Psoas muscle (tissue), 8 donors: ENCODE data around the gene WDR35. TPM values are rescaled to one million over a fixed set of nuclear protein-coding genes. Genes with fewer than 3 reads are reported as not detected.

ENCODE experiments used
- ATAC-seq, 4 donors: fragments of 200-7000 bp; cut with Tn5 transposase; one replicate each; pipeline ENCODE4 v1.9.1; 2020; ENCODE audit warnings: moderate library complexity in 3 of 4, mild to moderate bottlenecking in 2 of 4
- DNase-seq, 2 donors: peaks; one replicate each; pipeline ENCODE4 v3.0.0-alpha.2; 2020
- H3K27ac ChIP-seq: fragments of 200-600 bp; one replicate; pipeline ENCODE4 v1.8.0; 2022
- H3K27me3 ChIP-seq, 3 donors: fragments of 200-600 bp in 1 of 3; one replicate each; pipeline versions ENCODE4 v1.6.1 to v1.8.0; 2013 to 2022; ENCODE audit warnings: low read length in 2 of 3, mild to moderate bottlenecking in 2 of 3, moderate library complexity in 1 of 3; ENCODE audit not compliant: insufficient read depth in 3 of 3
- H3K36me3 ChIP-seq, 2 donors: fragments of 200-600 bp in 1 of 2; one replicate each; pipeline versions ENCODE4 v1.6.1 to v1.8.0; 2013 to 2022; ENCODE audit warnings: low read depth in 1 of 2, mild to moderate bottlenecking in 1 of 2, moderate library complexity in 1 of 2; ENCODE audit not compliant: insufficient read depth in 1 of 2
- H3K4me1 ChIP-seq: fragments of 200-600 bp; one replicate; pipeline ENCODE4 v1.8.0; 2022
- H3K4me3 ChIP-seq: fragments of 200-600 bp; one replicate; pipeline ENCODE4 v1.8.0; 2022; ENCODE audit warnings: mild to moderate bottlenecking
- H3K9me3 ChIP-seq: fragments of 200-600 bp; one replicate; pipeline ENCODE4 v1.8.0; 2022
- CTCF ChIP-seq: fragments of 200-600 bp; IDR thresholded peaks from one replicate; pipeline ENCODE4 v1.8.0; 2022; ENCODE audit warnings: antibody characterized with exemption
- WGBS, 3 donors: extraction: QIAGEN DNeasy Blood & Tissue Kit; methylation state at CpG; one replicate each; pipeline versions ENCODE4 v1.1.6 to v1.1.7; 2013; 5-methylcytosine and 5-hydroxymethylcytosine counted together
- intact Hi-C, 2 donors: fragments of 100-400 bp; cut with DNase I; formaldehyde crosslinking; loops; one replicate each; pipeline versions ENCODE4 v1.11.0 to v1.14.2; 2022
- polyA plus RNA-seq, 3 donors: library from polyadenylated mRNA; stranded (reverse); fragments of 200-250 nt; gene quantifications; one replicate each; pipeline ENCODE4 v1.2.3, GENCODE V29; 2013
- total RNA-seq, 4 donors: library from RNA; stranded (reverse); fragmentation: NEBNext Ultra II Directional in 2 of 4; extraction: Animal tissue kit (Norgen Biotek cat#: 25700) in 2 of 4; gene quantifications; one replicate each; pipeline versions ENCODE4 v1.2.1 to v1.2.4, GENCODE V29; 2021 to 2023
- donor health status: healthy with polysubstance abuse.
- donor health status: DM: no; HTN: no; CAD: no; lungs with moderate emphysema.
- donor health status: Bipolar disorder and iron deficiency.
- donor health status: healthy.
- donor health status: DM: yes; HTN: yes; CAD: no.
- donor health status: DM: no; HTN: no; CAD: no.
- donor health status: DM: no; HTN: no; CAD: no.
- donor health status: DM: yes; HTN: yes; CAD: no.

The WDR35 gene
- total and polyA plus RNA-seq, 7 donors: 1.7 to 6.1 (median 3.4) TPM

GRCh38 chr2:20034218-20034617 is 44.3 kb upstream of the WDR35 start:
- intact Hi-C loops: no loop called here
- no peak for TF ChIP-seq CTCF
- peaks cover 5% of the 10 kb centered on the region for H3K9me3 ChIP-seq
- no peaks in the 10 kb centered on the region for H3K27me3 ChIP-seq
- ATAC-seq: no peak
- WGBS, 3 donors: 57 to 85% (median 65%) methylated on average over 4 of the region's 4 CpGs
- no peaks in the 10 kb centered on the region for H3K4me1 ChIP-seq
- peaks cover 21 to 90% of the 10 kb centered on the region in 2 donors for H3K36me3 ChIP-seq
- DNase-seq: no peak
- no peak overlapping the region for H3K4me3 ChIP-seq
- H3K27ac ChIP-seq: no peak overlapping the region

- Histone ChIP-seq H3K9me3 (peaks cover 5% of the 10 kb centered on the region), H3K27me3 (no peaks in the 10 kb centered on the region), H3K4me3 (no peak overlapping the region), H3K27ac (no peak overlapping the region), H3K36me3 (peaks cover 21 to 87% of the 10 kb centered on the region in 2 donors), H3K4me1 (no peaks in the 10 kb centered on the region)
- intact Hi-C loops: no loop called here
- no peak for TF ChIP-seq CTCF
- 81 to 87% (median 82%) methylated on average over 3 of the region's 3 CpGs for WGBS, 3 donors
- DNase-seq: no peak
- ATAC-seq: no peak
These were observed 43.4 kb upstream of the WDR35 start for GRCh38 chr2:20033322-20033721.

GRCh38 chr2:20030224-20030623 is 40.3 kb upstream of the WDR35 start:
- no peak for TF ChIP-seq CTCF
- Histone ChIP-seq H3K36me3 (peaks cover 22 to 64% of the 10 kb centered on the region in 2 donors), H3K4me1 (no peaks in the 10 kb centered on the region), H3K27me3 (no peaks in the 10 kb centered on the region), H3K9me3 (peaks cover 5% of the 10 kb centered on the region), H3K27ac (no peak overlapping the region), H3K4me3 (no peak overlapping the region)
- WGBS, 3 donors: 89 to 99% (median 93%) methylated on average over 6 of the region's 6 CpGs
- intact Hi-C loops: no loop called here
- DNase-seq: no peak
- no peak for ATAC-seq

GRCh38 chr2:20027705-20028434 is 38.0 kb upstream of the WDR35 start:
- Histone ChIP-seq H3K4me1 (no peaks in the 10 kb centered on the region), H3K4me3 (no peak overlapping the region), H3K9me3 (peaks cover 5% of the 10 kb centered on the region), H3K27me3 (no peaks in the 10 kb centered on the region), H3K36me3 (peaks cover 5 to 40% of the 10 kb centered on the region in 2 donors), H3K27ac (no peak overlapping the region)
- intact Hi-C loops: no loop called here
- WGBS, 3 donors: 31 to 54% (median 37%) methylated on average over 3 of the region's 3 CpGs
- TF ChIP-seq CTCF: no peak
- ATAC-seq (no peak), DNase-seq (no peak)

GRCh38 chr2:20027260-20027677 is 37.4 kb upstream of the WDR35 start:
- Histone ChIP-seq H3K4me1 (no peaks in the 10 kb centered on the region), H3K9me3 (peaks cover 5% of the 10 kb centered on the region), H3K4me3 (no peak overlapping the region), H3K27me3 (no peaks in the 10 kb centered on the region), H3K27ac (no peak overlapping the region), H3K36me3 (peaks cover 5 to 34% of the 10 kb centered on the region in 2 donors)
- 11 to 46% (median 22%) methylated on average over 4 of the region's 4 CpGs for WGBS, 3 donors
- ATAC-seq (no peak), DNase-seq (no peak)
- TF ChIP-seq CTCF: no peak
- intact Hi-C loops: no loop called here
